Breast epithelium (tissue), 3 donors: Measurements from ENCODE around the gene USP17L10.
"Not testable (repeated sequence)": the region's sequence is repeated elsewhere in the genome, so short reads cannot be mapped to it uniquely, and the experiment has no call there.

Source experiments
- POLR2A ChIP-seq: fragments of 450-650 bp; IDR thresholded peaks from one replicate; pipeline ENCODE4 v1.6.1; 2016; ENCODE audit warnings: antibody characterized with exemption, mild to moderate bottlenecking, moderate library complexity
- POLR2AphosphoS5 ChIP-seq, 3 donors: sonication (generic); formaldehyde crosslinking; IDR thresholded peaks; one replicate each; pipeline ENCODE4 v1.6.1; 2017; ENCODE audit warnings: antibody characterized with exemption in 3 of 3
- TF ChIP-seq, protein P1 (sequence below), 3 donors: fragments of 450-650 bp; IDR thresholded peaks; one replicate each; pipeline ENCODE4 v1.5.1; 2016 to 2017; ENCODE audit warnings: antibody characterized with exemption in 3 of 3, mild to moderate bottlenecking in 3 of 3, moderate library complexity in 3 of 3

DNA sequence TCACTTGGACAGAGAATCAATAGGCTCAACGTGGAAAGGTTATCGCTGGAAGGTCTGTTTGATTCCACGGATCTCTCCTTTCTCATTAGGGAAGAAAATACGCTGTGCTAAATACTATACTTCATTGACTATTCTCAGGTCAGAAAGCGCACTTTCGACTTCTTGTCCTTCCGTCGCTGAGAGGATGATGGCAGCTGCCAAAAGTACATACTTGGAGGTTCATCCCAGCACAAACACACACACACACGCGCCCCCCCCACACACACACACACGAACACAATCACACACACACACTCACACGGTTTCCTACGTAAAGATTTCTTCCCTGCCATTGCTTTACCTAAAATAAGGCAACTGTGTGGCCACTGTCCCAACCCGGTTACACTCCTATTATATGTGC is 4.2 kb downstream of the USP17L10 start:
- TF ChIP-seq, protein P1, sequence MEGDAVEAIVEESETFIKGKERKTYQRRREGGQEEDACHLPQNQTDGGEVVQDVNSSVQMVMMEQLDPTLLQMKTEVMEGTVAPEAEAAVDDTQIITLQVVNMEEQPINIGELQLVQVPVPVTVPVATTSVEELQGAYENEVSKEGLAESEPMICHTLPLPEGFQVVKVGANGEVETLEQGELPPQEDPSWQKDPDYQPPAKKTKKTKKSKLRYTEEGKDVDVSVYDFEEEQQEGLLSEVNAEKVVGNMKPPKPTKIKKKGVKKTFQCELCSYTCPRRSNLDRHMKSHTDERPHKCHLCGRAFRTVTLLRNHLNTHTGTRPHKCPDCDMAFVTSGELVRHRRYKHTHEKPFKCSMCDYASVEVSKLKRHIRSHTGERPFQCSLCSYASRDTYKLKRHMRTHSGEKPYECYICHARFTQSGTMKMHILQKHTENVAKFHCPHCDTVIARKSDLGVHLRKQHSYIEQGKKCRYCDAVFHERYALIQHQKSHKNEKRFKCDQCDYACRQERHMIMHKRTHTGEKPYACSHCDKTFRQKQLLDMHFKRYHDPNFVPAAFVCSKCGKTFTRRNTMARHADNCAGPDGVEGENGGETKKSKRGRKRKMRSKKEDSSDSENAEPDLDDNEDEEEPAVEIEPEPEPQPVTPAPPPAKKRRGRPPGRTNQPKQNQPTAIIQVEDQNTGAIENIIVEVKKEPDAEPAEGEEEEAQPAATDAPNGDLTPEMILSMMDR (IDR thresholded peaks at IDR 0.05): not testable (repeated sequence)
- not testable (repeated sequence) for TF ChIP-seq POLR2A; POLR2AphosphoS5 (IDR thresholded peaks at IDR 0.05)
